CD4-positive, alpha-beta T cell (primary cell): Measurements from ENCODE around the gene SPIRE2. TPM values are rescaled to one million over a fixed set of nuclear protein-coding genes. Genes with fewer than 3 reads are reported as not detected.

Source experiments
- ATAC-seq: fragments of 200-7000 bp; cut with Tn5 transposase; one replicate; pipeline ENCODE4 v1.10.0; 2022; ENCODE audit warnings: mild to moderate bottlenecking; ENCODE audit not compliant: poor library complexity
- CTCF ChIA-PET: fragments of 350-600 bp; sonication (Branson Sonifier 250); formaldehyde crosslinking; loops from one replicate; lab custom pipeline; 2021; ENCODE audit warnings: antibody characterized with exemption, inconsistent platforms; lab: Charles Lee
- POLR2A ChIA-PET: fragments of 350-600 bp; sonication (Branson Sonifier 250); formaldehyde crosslinking; loops from one replicate; lab custom pipeline; 2021; ENCODE audit warnings: antibody characterized with exemption, inconsistent platforms; lab: Charles Lee
- DNase-seq, 14 experiments: peaks; one replicate each; pipeline ENCODE4 v3.0.0-alpha.2; 2013 to 2020; ENCODE audit warnings: mixed read lengths in 2 of 14
- H3K27ac ChIP-seq, 2 donors: one replicate each; pipeline versions ENCODE4 v1.5.1 to v1.7.0; 2013; ENCODE audit warnings: low read length in 2 of 2, low read depth in 1 of 2, mild to moderate bottlenecking in 1 of 2
- H3K27me3 ChIP-seq, 2 experiments: 1 replicate in 1 of 2; 2 replicates in 1 of 2; pipeline versions ENCODE4 v1.6.1 to v1.7.0; 2013; ENCODE audit warnings: low read length in 2 of 2, control low read depth in 1 of 2, mild to moderate bottlenecking in 1 of 2, moderate library complexity in 1 of 2; ENCODE audit not compliant: insufficient read depth in 2 of 2, control insufficient read depth in 1 of 2
- H3K36me3 ChIP-seq: one replicate; pipeline ENCODE4 v1.6.1; 2013; ENCODE audit warnings: low read length, control low read depth; ENCODE audit not compliant: insufficient read depth
- H3K4me1 ChIP-seq: one replicate; pipeline ENCODE4 v1.6.1; 2013; ENCODE audit warnings: low read length, control low read depth; ENCODE audit not compliant: insufficient read depth
- H3K4me3 ChIP-seq: one replicate; pipeline ENCODE4 v1.5.1; 2013; ENCODE audit warnings: mild to moderate bottlenecking, low read length, moderate library complexity
- H3K9me3 ChIP-seq, 2 experiments: 1 replicate in 1 of 2; 2 replicates in 1 of 2; pipeline versions ENCODE4 v1.6.1 to v1.7.0; 2013; ENCODE audit warnings: low read length in 2 of 2, mild to moderate bottlenecking in 2 of 2, control low read depth in 1 of 2, moderate library complexity in 1 of 2; ENCODE audit not compliant: control insufficient read depth in 1 of 2, insufficient read depth in 1 of 2
- H3K27ac Mint-ChIP-seq: one replicate; pipeline ENCODE4 v1.8.0; 2020; ENCODE audit warnings: mixed read lengths
- H3K27me3 Mint-ChIP-seq: one replicate; pipeline ENCODE4 v1.8.0; 2021; ENCODE audit warnings: mixed read lengths
- H3K36me3 Mint-ChIP-seq: one replicate; pipeline ENCODE4 v1.8.0; 2021; ENCODE audit warnings: low read depth, mixed read lengths
- H3K4me1 Mint-ChIP-seq: one replicate; pipeline ENCODE4 v1.8.0; 2021; ENCODE audit warnings: low read depth, mixed read lengths
- H3K4me3 Mint-ChIP-seq: one replicate; pipeline ENCODE4 v1.8.0; 2020; ENCODE audit warnings: mild to moderate bottlenecking, mixed read lengths
- H3K9me3 Mint-ChIP-seq: one replicate; pipeline ENCODE4 v1.8.0; 2020; ENCODE audit warnings: mixed read lengths
- CTCF ChIP-seq: fragments of 200-600 bp; IDR thresholded peaks from one replicate; pipeline ENCODE4 v1.8.0; 2022; ENCODE audit warnings: antibody characterized with exemption, mild to moderate bottlenecking
- intact Hi-C, 2 experiments: fragments of 100-400 bp; cut with DNase I in 1 of 2; cut with micrococcal nuclease in 1 of 2; formaldehyde crosslinking; loops; one replicate each; pipeline versions ENCODE4 v1.15.1 to v1.9.0; 2023 to 2025; cut with DNase I, micrococcal nuclease
- total RNA-seq, 174 experiments: library from RNA in 2 of 174; stranded (reverse) in 2 of 174; gene quantifications; one replicate each; pipeline ENCODE4 v1.2.3 and lab custom pipeline; 2021 to 2026

Gene SPIRE2
- total RNA-seq, 2 experiments from 2014 or later, result 1.1 TPM

- intact Hi-C loops, result no loop called here
- no peak for TF ChIP-seq CTCF
- no peak overlapping the region for H3K4me3 ChIP-seq
- no peaks in the 10 kb centered on the region for H3K9me3 ChIP-seq
- H3K36me3 ChIP-seq, result peaks cover 82% of the 10 kb centered on the region
- Mint-ChIP-seq H3K27ac (no peak overlapping the region), H3K9me3 (no peaks in the 10 kb centered on the region), H3K4me3 (no peak overlapping the region), H3K27me3 (no peaks in the 10 kb centered on the region), H3K36me3 (peaks cover 77% of the 10 kb centered on the region), H3K4me1 (no peaks in the 10 kb centered on the region)
- H3K4me1 ChIP-seq, result peaks cover 8% of the 10 kb centered on the region
- ChIA-PET POLR2A (no interaction called here), CTCF (no interaction called here)
- H3K27ac ChIP-seq, result no peak overlapping the region
- no peak for ATAC-seq
- H3K27me3 ChIP-seq, result no peaks in the 10 kb centered on the region
- no peak for DNase-seq
These were observed 63.9 kb downstream of the SPIRE2 start for GRCh38 chr16:89892055-89892630.

GRCh38 chr16:89892635-89893034, 64.4 kb downstream of the SPIRE2 start:
- Mint-ChIP-seq H3K9me3 (no peaks in the 10 kb centered on the region), H3K4me3 (no peak overlapping the region), H3K4me1 (no peaks in the 10 kb centered on the region), H3K36me3 (peaks cover 77% of the 10 kb centered on the region), H3K27ac (no peak overlapping the region), H3K27me3 (no peaks in the 10 kb centered on the region)
- H3K36me3 ChIP-seq, result peaks cover 82% of the 10 kb centered on the region
- H3K4me3 ChIP-seq, result no peak overlapping the region
- ChIA-PET CTCF (no interaction called here), POLR2A (no interaction called here)
- intact Hi-C loops, result no loop called here
- no peak for DNase-seq
- no peak for TF ChIP-seq CTCF
- ATAC-seq, result no peak
- H3K27me3 ChIP-seq, result no peaks in the 10 kb centered on the region
- H3K9me3 ChIP-seq, result no peaks in the 10 kb centered on the region
- no peak overlapping the region for H3K27ac ChIP-seq
- H3K4me1 ChIP-seq, result peaks cover 8% of the 10 kb centered on the region

GRCh38 chr16:89893642-89894548, 65.6 kb downstream of the SPIRE2 start:
- no peak overlapping the region for H3K4me3 Mint-ChIP-seq
- TF ChIP-seq CTCF, result no peak
- no peaks in the 10 kb centered on the region for H3K9me3 Mint-ChIP-seq
- H3K27ac ChIP-seq, result no peak overlapping the region
- no peaks in the 10 kb centered on the region for H3K9me3 ChIP-seq
- no peak overlapping the region for H3K4me3 ChIP-seq
- no peaks in the 10 kb centered on the region for H3K27me3 Mint-ChIP-seq
- intact Hi-C loops, result no loop called here
- ChIA-PET CTCF (no interaction called here), POLR2A (no interaction called here)
- H3K4me1 Mint-ChIP-seq, result no peaks in the 10 kb centered on the region
- H3K4me1 ChIP-seq, result peaks cover 8% of the 10 kb centered on the region
- no peak overlapping the region for H3K27ac Mint-ChIP-seq
- no peaks in the 10 kb centered on the region for H3K27me3 ChIP-seq
- DNase-seq, result no peak
- no peak for ATAC-seq
- H3K36me3 Mint-ChIP-seq, result peaks cover 82% of the 10 kb centered on the region
- H3K36me3 ChIP-seq, result peaks cover 86% of the 10 kb centered on the region
